Hepatocyte (in vitro differentiated cells): Measurements from ENCODE around the gene IRF7. TPM values are rescaled to one million over a fixed set of nuclear protein-coding genes. Genes with fewer than 3 reads are reported as not detected.

Source experiments
- DNase-seq: peaks from one replicate; pipeline ENCODE4 v3.0.0-alpha.2; 2016; ENCODE audit warnings: low spot score
- H2AFZ ChIP-seq: fragments of 200-600 bp; sonication (generic); 2 replicates; pipeline ENCODE4 v1.6.0; 2016; ENCODE audit warnings: antibody characterized with exemption, mild to moderate bottlenecking
- H3K27ac ChIP-seq: fragments of 200-600 bp; sonication (generic); 2 replicates; pipeline ENCODE4 v1.5.1; 2016; ENCODE audit warnings: mild to moderate bottlenecking
- H3K27me3 ChIP-seq: fragments of 200-600 bp; sonication (generic); 2 replicates; pipeline ENCODE4 v1.6.1; 2016
- H3K36me3 ChIP-seq: fragments of 200-600 bp; sonication (generic); replicated peaks from 2 replicates; pipeline ENCODE4 v1.5.1; 2016; ENCODE audit warnings: low read depth; ENCODE audit not compliant: insufficient read depth
- H3K4me1 ChIP-seq: fragments of 200-600 bp; sonication (generic); 2 replicates; pipeline ENCODE4 v1.5.1; 2016; ENCODE audit warnings: mild to moderate bottlenecking, moderate library complexity; ENCODE audit not compliant: insufficient read depth
- H3K4me2 ChIP-seq: fragments of 200-600 bp; sonication (generic); 2 replicates; pipeline ENCODE4 v1.6.0; 2016
- H3K4me3 ChIP-seq: fragments of 200-600 bp; sonication (generic); 2 replicates; pipeline ENCODE4 v1.5.1; 2016; ENCODE audit warnings: mild to moderate bottlenecking
- H3K79me2 ChIP-seq: fragments of 200-600 bp; sonication (generic); 2 replicates; pipeline ENCODE4 v1.6.0; 2017; ENCODE audit warnings: mild to moderate bottlenecking
- H3K9me2 ChIP-seq: fragments of 200-600 bp; sonication (generic); replicated peaks from 2 replicates; pipeline ENCODE4 v1.6.0; 2017; ENCODE audit warnings: mild to moderate bottlenecking; ENCODE audit not compliant: insufficient read depth
- H3K9me3 ChIP-seq: fragments of 200-600 bp; sonication (generic); 2 replicates; pipeline ENCODE4 v1.5.1; 2016; ENCODE audit warnings: low read depth, mild to moderate bottlenecking
- H4K20me1 ChIP-seq: fragments of 200-600 bp; sonication (generic); 2 replicates; pipeline ENCODE4 v1.6.0; 2016; ENCODE audit warnings: mild to moderate bottlenecking; ENCODE audit not compliant: insufficient read depth, poor library complexity, severe bottlenecking
- CTCF ChIP-seq: fragments of 200-600 bp; sonication (generic); IDR thresholded peaks from 2 replicates; pipeline ENCODE4 v1.5.1; 2016; ENCODE audit warnings: antibody characterized with exemption, mild to moderate bottlenecking; ENCODE audit not compliant: poor library complexity
- EZH2 ChIP-seq: fragments of 200-600 bp; sonication (generic); IDR thresholded peaks from 2 replicates; pipeline ENCODE4 v1.6.1; 2016; ENCODE audit warnings: antibody characterized with exemption, mild to moderate bottlenecking, borderline replicate concordance
- EZH2phosphoT487 ChIP-seq: fragments of 200-600 bp; sonication (generic); IDR thresholded peaks from one replicate; pipeline ENCODE4 v1.6.1; 2018; ENCODE audit warnings: antibody characterized with exemption, mild to moderate bottlenecking, low read depth, moderate library complexity; ENCODE audit not compliant: unreplicated experiment, severe bottlenecking
- WGBS: methylation state at CpG from one replicate; pipeline ENCODE4 v1.1.6; 2016; ENCODE audit warnings: low lambda C conversion rate; ENCODE audit errors: missing lambda C conversion rate; 5-methylcytosine and 5-hydroxymethylcytosine counted together
- polyA plus RNA-seq: library from polyadenylated mRNA; unstranded; fragments of >200 nt; fragmentation: Nextera tagmentation; extraction: Ambion mirVana; gene quantifications from 2 replicates; pipeline ENCODE4 v1.2.1, GENCODE V29; 2016
- total RNA-seq: library from RNA; depleted of rRNA; stranded (reverse); fragments of >200 nt; gene quantifications from 2 replicates; pipeline ENCODE4 v1.2.3, GENCODE V29; 2014

IRF7 gene
- total and polyA plus RNA-seq, 2 experiments from 2014 or later: 10.4 to 24.6 TPM

GRCh38 chr11:620201-620600 is 4.5 kb upstream of the IRF7 start:
- no peak for DNase-seq
- Histone ChIP-seq H3K27ac (no peak overlapping the region), H3K36me3 (no peaks in the 10 kb centered on the region), H3K79me2 (no peaks in the 10 kb centered on the region), H3K4me3 (no peak overlapping the region), H3K9me3 (no peaks in the 10 kb centered on the region), H2AFZ (no peak overlapping the region), H3K9me2 (no peaks in the 10 kb centered on the region), H3K4me2 (no peak overlapping the region), H4K20me1 (peaks cover under 1% of the 10 kb centered on the region), H3K27me3 (no peaks in the 10 kb centered on the region), H3K4me1 (peaks cover 2% of the 10 kb centered on the region)
- WGBS: 96% methylated on average over 12 of the region's 13 CpGs
- TF ChIP-seq EZH2 (no peak), CTCF (no peak), EZH2phosphoT487 (no peak)

GRCh38 chr11:619628-620050 is 3.9 kb upstream of the IRF7 start:
- Histone ChIP-seq H4K20me1 (peaks cover 3% of the 10 kb centered on the region), H3K4me3 (no peak overlapping the region), H3K79me2 (no peaks in the 10 kb centered on the region), H3K4me2 (no peak overlapping the region), H3K36me3 (no peaks in the 10 kb centered on the region), H3K9me3 (no peaks in the 10 kb centered on the region), H3K4me1 (peaks cover 7% of the 10 kb centered on the region), H3K27me3 (no peaks in the 10 kb centered on the region), H3K9me2 (no peaks in the 10 kb centered on the region), H3K27ac (no peak overlapping the region), H2AFZ (no peak overlapping the region)
- TF ChIP-seq EZH2phosphoT487: no peak
- DNase-seq: no peak
- 95% methylated on average over 18 of the region's 22 CpGs for WGBS

GRCh38 chr11:618856-619627 is 3.3 kb upstream of the IRF7 start:
- 92% methylated on average over 21 of the region's 24 CpGs for WGBS
- Histone ChIP-seq H3K4me1 (peaks cover 10% of the 10 kb centered on the region), H3K9me2 (no peaks in the 10 kb centered on the region), H3K79me2 (no peaks in the 10 kb centered on the region), H3K4me3 (no peak overlapping the region), H4K20me1 (peaks cover 9% of the 10 kb centered on the region), H3K4me2 (no peak overlapping the region), H3K9me3 (no peaks in the 10 kb centered on the region), H2AFZ (no peak overlapping the region), H3K36me3 (no peaks in the 10 kb centered on the region), H3K27ac (no peak overlapping the region), H3K27me3 (no peaks in the 10 kb centered on the region)
- DNase-seq: no peak
- no peak for TF ChIP-seq EZH2
- no peak for TF ChIP-seq CTCF
- TF ChIP-seq EZH2phosphoT487: no peak

- Histone ChIP-seq H3K27ac (no peak overlapping the region), H3K9me3 (no peaks in the 10 kb centered on the region), H2AFZ (no peak overlapping the region), H3K36me3 (no peaks in the 10 kb centered on the region), H3K4me1 (peaks cover 14% of the 10 kb centered on the region), H4K20me1 (peaks cover 15% of the 10 kb centered on the region), H3K9me2 (no peaks in the 10 kb centered on the region), H3K4me3 (no peak overlapping the region), H3K79me2 (no peaks in the 10 kb centered on the region), H3K27me3 (no peaks in the 10 kb centered on the region), H3K4me2 (no peak overlapping the region)
- DNase-seq: no peak
- WGBS: 92% methylated on average over 24 of the region's 25 CpGs
- no peak for TF ChIP-seq EZH2phosphoT487
- TF ChIP-seq EZH2: no peak
- no peak for TF ChIP-seq CTCF
These were observed 2.3 kb upstream of the IRF7 start for GRCh38 chr11:617912-618682.
